Measurements from ENCODE around the gene ASAP3.

Gene ASAP3

DNA sequence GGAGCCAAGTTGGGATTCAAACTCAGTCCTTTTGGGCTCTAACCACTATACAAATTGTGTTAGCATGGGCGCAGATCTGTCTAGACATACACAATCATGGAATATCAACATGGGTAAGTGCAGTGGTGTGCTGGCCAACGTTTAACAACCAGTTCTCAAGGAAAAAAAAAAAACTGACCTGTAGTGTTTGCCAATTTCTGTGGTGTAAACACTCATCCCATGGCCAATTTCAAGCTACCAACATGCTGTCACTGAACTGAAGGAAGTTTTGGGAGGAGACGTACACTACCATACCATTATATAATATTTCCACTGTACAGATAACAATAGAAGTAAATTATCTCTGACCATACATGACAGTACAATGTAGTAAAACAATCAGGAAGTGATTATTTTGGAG lies 62.6 kb downstream of the ASAP3 start:
- no peak overlapping the region for H3K4me3 ChIP-seq (ENCODE audit: control insufficient read depth, low read depth, low read length)
- TF ChIP-seq CTCF (IDR thresholded peaks at IDR 0.05; ENCODE audit: control insufficient read depth, insufficient read depth, low read depth, low read length, missing control alignments): no peak
- DNase-seq (ENCODE audit: low read depth): no peak

DNA sequence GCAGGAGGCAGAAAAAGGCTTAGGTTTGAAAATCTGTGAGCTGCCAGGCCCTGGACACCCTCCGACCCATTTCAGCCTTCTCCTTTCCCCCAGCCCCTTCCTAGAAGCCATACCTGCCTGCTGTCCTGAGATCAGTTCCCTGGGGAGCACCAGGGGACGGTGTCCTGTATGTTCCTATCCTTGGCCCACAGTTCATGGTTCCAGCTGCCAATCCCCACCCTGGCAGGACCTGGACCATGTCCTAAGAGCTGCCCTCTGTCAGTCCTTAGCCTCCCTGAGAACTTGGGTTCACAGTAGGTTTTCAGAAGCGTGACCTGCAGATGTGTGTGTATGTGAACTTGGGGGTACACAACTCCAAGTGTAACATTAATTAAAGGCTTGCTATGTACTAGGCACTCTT lies 63.2 kb downstream of the ASAP3 start:
- TF ChIP-seq CTCF (IDR thresholded peaks at IDR 0.05; ENCODE audit: control insufficient read depth, insufficient read depth, low read depth, low read length, missing control alignments): no peak
- H3K4me3 ChIP-seq (ENCODE audit: control insufficient read depth, low read depth, low read length): no peak overlapping the region
- DNase-seq (ENCODE audit: low read depth): no peak

DNA sequence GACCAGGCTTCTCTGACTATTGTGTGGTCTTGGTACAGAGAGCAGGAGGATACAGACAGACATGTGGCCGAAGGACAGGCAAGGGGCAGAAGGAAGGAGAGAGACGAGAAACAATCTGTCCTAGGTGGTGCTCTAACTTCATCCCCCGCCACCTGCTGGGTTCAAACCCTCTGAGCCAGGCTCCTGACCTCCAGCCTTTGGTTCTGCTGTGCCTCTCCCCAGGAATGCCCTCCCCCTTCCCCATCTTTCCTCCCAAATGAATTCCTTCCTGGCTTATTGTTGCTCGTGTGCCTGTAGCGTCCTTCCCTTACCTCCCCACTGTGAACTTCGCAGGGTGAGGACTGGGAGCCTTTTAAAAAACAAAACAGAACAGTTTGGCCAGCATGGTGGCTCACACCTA lies 64.8 kb downstream of the ASAP3 start:
- H3K4me3 ChIP-seq (ENCODE audit: control insufficient read depth, low read depth, low read length): no peak overlapping the region
- no peak for DNase-seq (ENCODE audit: low read depth)
- no peak for TF ChIP-seq CTCF (IDR thresholded peaks at IDR 0.05; ENCODE audit: control insufficient read depth, insufficient read depth, low read depth, low read length, missing control alignments)

GRCh38 chr1:23417570-23417969 lies 66.4 kb downstream of the ASAP3 start:
- no peak for DNase-seq (ENCODE audit: low read depth)
- no peak overlapping the region for H3K4me3 ChIP-seq (ENCODE audit: control insufficient read depth, low read depth, low read length)
- no peak for TF ChIP-seq CTCF (IDR thresholded peaks at IDR 0.05; ENCODE audit: control insufficient read depth, insufficient read depth, low read depth, low read length, missing control alignments)

DNA sequence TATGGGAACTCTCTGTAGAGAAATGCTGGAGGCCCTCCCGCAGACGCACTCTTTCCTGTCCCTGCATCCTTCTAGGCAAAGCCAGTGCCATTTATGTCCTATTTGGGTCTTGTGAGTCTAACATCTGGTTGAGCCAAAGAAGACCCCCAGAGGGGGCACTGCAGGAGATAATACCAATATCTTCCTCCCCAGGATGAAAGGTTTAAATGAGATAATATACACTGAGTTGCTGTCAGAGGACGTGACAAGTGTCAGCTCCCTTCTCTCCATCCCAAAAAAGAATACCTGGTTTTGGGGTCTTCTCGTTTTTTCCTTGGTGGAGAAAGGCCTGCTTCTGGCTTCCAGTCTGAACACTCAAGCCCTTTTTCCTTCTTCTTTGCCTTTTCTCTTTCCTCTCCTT lies 67.0 kb downstream of the ASAP3 start:
- TF ChIP-seq CTCF (IDR thresholded peaks at IDR 0.05; ENCODE audit: control insufficient read depth, insufficient read depth, low read depth, low read length, missing control alignments): no peak
- DNase-seq (ENCODE audit: low read depth): no peak
- H3K4me3 ChIP-seq (ENCODE audit: control insufficient read depth, low read depth, low read length): no peak overlapping the region

DNA sequence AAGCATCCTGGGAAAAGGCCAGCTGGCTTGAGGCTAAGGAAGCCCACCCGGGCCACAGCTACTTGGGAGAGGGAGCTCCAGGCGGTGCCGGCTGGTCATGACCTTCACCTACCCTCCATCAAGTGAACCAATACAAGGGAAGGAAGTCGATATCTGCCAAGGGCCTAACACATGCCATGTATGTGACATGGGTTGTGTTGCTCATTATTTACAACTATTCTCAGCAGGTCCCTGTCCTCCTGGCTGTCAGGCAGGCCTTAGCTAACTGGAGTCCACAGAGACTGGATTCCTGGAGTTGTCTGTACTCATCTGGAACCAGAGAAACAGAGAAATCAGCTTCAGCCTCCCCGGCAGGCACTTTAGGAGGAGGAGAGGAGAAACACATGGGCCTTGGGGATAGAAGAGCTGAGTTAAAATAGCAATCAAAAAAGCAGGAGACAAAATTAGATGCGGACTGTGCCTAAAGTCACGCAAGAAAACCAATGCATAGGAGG lies 75.1 kb downstream of the ASAP3 start:
- no peak for DNase-seq (ENCODE audit: low read depth)
- no peak for TF ChIP-seq CTCF (IDR thresholded peaks at IDR 0.05; ENCODE audit: control insufficient read depth, insufficient read depth, low read depth, low read length, missing control alignments)
- H3K4me3 ChIP-seq (ENCODE audit: control insufficient read depth, low read depth, low read length): no peak overlapping the region

Measured in AG09309 (cell line).